Measurements from ENCODE around the gene ELMO1.

ELMO1 gene

DNA sequence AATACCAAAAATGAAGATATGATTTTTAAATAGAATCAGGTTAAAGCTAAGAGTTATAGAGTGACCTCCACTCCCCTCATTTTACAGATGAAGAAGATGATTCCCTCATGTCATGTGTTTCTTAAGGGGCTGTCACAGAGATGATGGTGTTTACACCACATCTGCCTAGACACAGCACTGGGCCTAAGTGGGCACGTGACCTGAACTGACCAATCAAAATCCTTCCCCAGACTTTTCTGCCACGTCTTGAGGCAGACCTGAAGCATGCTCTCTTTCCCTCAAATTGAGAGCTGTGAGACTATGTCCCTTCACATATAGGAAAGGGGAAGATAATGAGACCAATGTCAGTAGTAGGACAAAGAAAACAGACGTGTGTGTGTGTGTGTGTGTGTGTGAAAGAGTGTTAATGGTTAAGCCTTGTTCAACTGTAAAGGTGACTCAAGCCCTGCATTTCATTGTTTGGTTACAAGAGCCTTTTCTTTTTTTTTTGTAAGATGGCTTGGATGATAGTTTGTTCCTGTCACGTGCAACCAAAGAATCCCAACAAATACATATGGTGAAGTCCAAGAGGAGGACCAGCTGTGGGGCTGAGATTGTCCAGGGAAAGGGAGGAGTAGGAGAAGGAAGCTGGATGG, 551.6 kb downstream of the ELMO1 start:
- H3K4me3 ChIP-seq (ENCODE audit: low read depth, low read length) = no peak overlapping the region
- no peaks in the 10 kb centered on the region for H3K4me1 ChIP-seq (ENCODE audit: control insufficient read depth, insufficient read depth, low read length)
- no peak overlapping the region for H3K9ac ChIP-seq (ENCODE audit: low read depth, low read length)

DNA sequence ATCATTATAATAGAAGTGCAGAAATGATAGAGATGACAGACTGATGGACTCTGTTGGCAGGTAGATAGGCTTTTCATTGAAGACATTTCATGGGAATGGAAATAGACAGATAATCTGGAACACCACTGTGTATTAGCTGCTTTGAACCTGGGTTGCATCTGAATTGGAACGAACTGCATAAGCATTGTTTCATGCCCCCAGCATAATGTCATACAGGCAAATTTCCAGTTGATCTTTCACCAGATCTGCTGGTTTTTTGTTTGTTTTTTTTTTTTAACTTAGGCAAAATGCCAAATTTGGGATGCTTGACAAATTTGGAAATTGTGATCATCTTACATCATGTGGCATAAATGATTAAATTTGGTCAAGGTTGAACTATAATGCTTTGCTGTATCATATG, 552.2 kb downstream of the ELMO1 start:
- Histone ChIP-seq H3K9me3 (ENCODE audit: control insufficient read depth, insufficient read depth, low read length) (no peaks in the 10 kb centered on the region), H3K27ac (ENCODE audit: low read depth, low read length) (no peak overlapping the region), H3K36me3 (ENCODE audit: control insufficient read depth, insufficient read depth, low read length) (no peaks in the 10 kb centered on the region), H3K27me3 (ENCODE audit: control insufficient read depth, insufficient read depth, low read length) (no peaks in the 10 kb centered on the region), H3K4me3 (ENCODE audit: low read depth, low read length) (no peak overlapping the region), H3K4me1 (ENCODE audit: control insufficient read depth, insufficient read depth, low read length) (no peaks in the 10 kb centered on the region), H3K9ac (ENCODE audit: low read depth, low read length) (no peak overlapping the region)

More for the DNA sequence above, 551.6 kb downstream of the ELMO1 start:
- Histone ChIP-seq H3K27ac (ENCODE audit: low read depth, low read length) (no peak overlapping the region), H3K36me3 (ENCODE audit: control insufficient read depth, insufficient read depth, low read length) (no peaks in the 10 kb centered on the region), H3K27me3 (ENCODE audit: control insufficient read depth, insufficient read depth, low read length) (no peaks in the 10 kb centered on the region), H3K9me3 (ENCODE audit: control insufficient read depth, insufficient read depth, low read length) (no peaks in the 10 kb centered on the region)

DNA sequence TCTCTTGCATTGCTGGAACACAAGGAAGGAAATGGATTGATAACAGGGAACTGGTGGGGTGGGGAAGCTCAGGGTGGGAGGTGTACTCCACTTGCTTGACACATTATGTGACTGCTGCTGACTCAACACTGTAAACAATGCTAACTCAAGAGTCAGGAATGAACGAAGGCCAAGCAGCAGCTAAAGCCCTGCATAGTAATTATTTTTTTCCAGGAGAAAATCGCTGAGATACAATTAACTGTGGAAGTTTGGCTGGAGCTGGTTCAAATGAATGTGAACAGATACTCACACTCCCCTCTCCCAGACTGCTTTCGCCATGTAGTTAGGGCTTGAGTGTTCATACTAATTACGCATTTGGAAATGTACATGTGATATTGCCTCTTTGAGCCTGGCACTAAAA, 553.5 kb downstream of the ELMO1 start:
- Histone ChIP-seq H3K36me3 (ENCODE audit: control insufficient read depth, insufficient read depth, low read length) (no peaks in the 10 kb centered on the region), H3K27me3 (ENCODE audit: control insufficient read depth, insufficient read depth, low read length) (no peaks in the 10 kb centered on the region), H3K4me3 (ENCODE audit: low read depth, low read length) (no peak overlapping the region), H3K4me1 (ENCODE audit: control insufficient read depth, insufficient read depth, low read length) (no peaks in the 10 kb centered on the region), H3K9me3 (ENCODE audit: control insufficient read depth, insufficient read depth, low read length) (no peaks in the 10 kb centered on the region), H3K9ac (ENCODE audit: low read depth, low read length) (no peak overlapping the region), H3K27ac (ENCODE audit: low read depth, low read length) (no peak overlapping the region)

- Histone ChIP-seq H3K4me3 (ENCODE audit: low read depth, low read length) (no peak overlapping the region), H3K9me3 (ENCODE audit: control insufficient read depth, insufficient read depth, low read length) (no peaks in the 10 kb centered on the region), H3K9ac (ENCODE audit: low read depth, low read length) (no peak overlapping the region), H3K27me3 (ENCODE audit: control insufficient read depth, insufficient read depth, low read length) (no peaks in the 10 kb centered on the region), H3K36me3 (ENCODE audit: control insufficient read depth, insufficient read depth, low read length) (no peaks in the 10 kb centered on the region), H3K27ac (ENCODE audit: low read depth, low read length) (no peak overlapping the region), H3K4me1 (ENCODE audit: control insufficient read depth, insufficient read depth, low read length) (no peaks in the 10 kb centered on the region)
These were observed 554.5 kb downstream of the ELMO1 start for GRCh38 chr7:36894190-36894589.

GRCh38 chr7:36889182-36889581, 559.5 kb downstream of the ELMO1 start:
- no peaks in the 10 kb centered on the region for H3K27me3 ChIP-seq (ENCODE audit: control insufficient read depth, insufficient read depth, low read length)
- no peaks in the 10 kb centered on the region for H3K36me3 ChIP-seq (ENCODE audit: control insufficient read depth, insufficient read depth, low read length)
- no peaks in the 10 kb centered on the region for H3K4me1 ChIP-seq (ENCODE audit: control insufficient read depth, insufficient read depth, low read length)
- no peak overlapping the region for H3K9ac ChIP-seq (ENCODE audit: low read depth, low read length)
- no peak overlapping the region for H3K27ac ChIP-seq (ENCODE audit: low read depth, low read length)
- no peaks in the 10 kb centered on the region for H3K9me3 ChIP-seq (ENCODE audit: control insufficient read depth, insufficient read depth, low read length)
- H3K4me3 ChIP-seq (ENCODE audit: low read depth, low read length) = no peak overlapping the region

DNA sequence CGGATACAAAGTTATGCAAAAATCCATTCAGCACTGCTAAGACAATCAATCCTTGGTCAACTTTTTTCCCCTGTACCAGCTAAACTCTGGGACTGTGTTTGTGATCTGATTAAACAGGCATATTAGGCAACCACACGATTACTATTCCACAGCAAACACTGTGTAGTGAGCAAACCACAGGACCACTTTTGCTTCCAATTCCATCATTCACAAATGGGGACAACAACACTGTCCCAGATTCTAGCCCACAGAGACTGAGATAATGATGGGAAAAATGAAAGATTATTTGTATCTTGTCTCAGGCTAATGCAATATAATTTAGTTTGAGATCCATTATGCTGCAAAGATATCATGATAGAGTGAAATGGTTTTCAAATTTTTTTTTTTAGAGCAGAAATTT, 560.7 kb downstream of the ELMO1 start:
- H3K4me1 ChIP-seq (ENCODE audit: control insufficient read depth, insufficient read depth, low read length) = no peaks in the 10 kb centered on the region
- no peak overlapping the region for H3K9ac ChIP-seq (ENCODE audit: low read depth, low read length)
- no peaks in the 10 kb centered on the region for H3K9me3 ChIP-seq (ENCODE audit: control insufficient read depth, insufficient read depth, low read length)
- no peaks in the 10 kb centered on the region for H3K27me3 ChIP-seq (ENCODE audit: control insufficient read depth, insufficient read depth, low read length)
- no peaks in the 10 kb centered on the region for H3K36me3 ChIP-seq (ENCODE audit: control insufficient read depth, insufficient read depth, low read length)
- no peak overlapping the region for H3K27ac ChIP-seq (ENCODE audit: low read depth, low read length)
- H3K4me3 ChIP-seq (ENCODE audit: low read depth, low read length) = no peak overlapping the region

- no peak overlapping the region for H3K9ac ChIP-seq (ENCODE audit: low read depth, low read length)
- H3K27ac ChIP-seq (ENCODE audit: low read depth, low read length) = no peak overlapping the region
- H3K4me3 ChIP-seq (ENCODE audit: low read depth, low read length) = no peak overlapping the region
- H3K9me3 ChIP-seq (ENCODE audit: control insufficient read depth, insufficient read depth, low read length) = no peaks in the 10 kb centered on the region
- H3K36me3 ChIP-seq (ENCODE audit: control insufficient read depth, insufficient read depth, low read length) = no peaks in the 10 kb centered on the region
- H3K27me3 ChIP-seq (ENCODE audit: control insufficient read depth, insufficient read depth, low read length) = no peaks in the 10 kb centered on the region
- no peaks in the 10 kb centered on the region for H3K4me1 ChIP-seq (ENCODE audit: control insufficient read depth, insufficient read depth, low read length)
These were observed 561.4 kb downstream of the ELMO1 start for GRCh38 chr7:36887233-36887632.

DNA sequence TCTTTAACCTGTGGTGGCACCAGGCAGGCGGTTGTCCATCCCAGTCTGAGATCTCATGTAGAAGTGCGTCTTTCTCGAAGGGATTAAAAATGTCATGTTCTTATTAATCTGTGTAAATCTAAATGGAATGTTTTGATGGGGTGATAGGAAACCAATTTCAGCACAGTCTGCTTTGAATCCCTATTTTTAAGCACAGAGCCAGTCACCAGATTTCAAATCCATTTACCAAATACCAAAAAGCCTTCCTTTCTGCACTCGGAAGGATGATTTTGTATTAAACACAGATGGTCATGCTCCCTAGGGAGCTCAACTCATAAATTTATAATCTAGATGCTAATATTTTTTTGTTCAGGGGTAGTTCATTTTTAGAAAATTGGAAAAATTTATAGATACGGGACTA, 563.8 kb downstream of the ELMO1 start:
- Histone ChIP-seq H3K27ac (ENCODE audit: low read depth, low read length) (no peak overlapping the region), H3K9ac (ENCODE audit: low read depth, low read length) (no peak overlapping the region), H3K9me3 (ENCODE audit: control insufficient read depth, insufficient read depth, low read length) (no peaks in the 10 kb centered on the region), H3K36me3 (ENCODE audit: control insufficient read depth, insufficient read depth, low read length) (no peaks in the 10 kb centered on the region), H3K4me1 (ENCODE audit: control insufficient read depth, insufficient read depth, low read length) (no peaks in the 10 kb centered on the region), H3K27me3 (ENCODE audit: control insufficient read depth, insufficient read depth, low read length) (no peaks in the 10 kb centered on the region), H3K4me3 (ENCODE audit: low read depth, low read length) (no peak overlapping the region)

GRCh38 chr7:36884351-36884750, 564.3 kb downstream of the ELMO1 start:
- H3K9me3 ChIP-seq (ENCODE audit: control insufficient read depth, insufficient read depth, low read length) = no peaks in the 10 kb centered on the region
- no peaks in the 10 kb centered on the region for H3K36me3 ChIP-seq (ENCODE audit: control insufficient read depth, insufficient read depth, low read length)
- H3K27ac ChIP-seq (ENCODE audit: low read depth, low read length) = no peak overlapping the region
- H3K4me1 ChIP-seq (ENCODE audit: control insufficient read depth, insufficient read depth, low read length) = no peaks in the 10 kb centered on the region
- no peak overlapping the region for H3K4me3 ChIP-seq (ENCODE audit: low read depth, low read length)
- H3K27me3 ChIP-seq (ENCODE audit: control insufficient read depth, insufficient read depth, low read length) = no peaks in the 10 kb centered on the region
- no peak overlapping the region for H3K9ac ChIP-seq (ENCODE audit: low read depth, low read length)

- no peaks in the 10 kb centered on the region for H3K9me3 ChIP-seq (ENCODE audit: control insufficient read depth, insufficient read depth, low read length)
- no peaks in the 10 kb centered on the region for H3K36me3 ChIP-seq (ENCODE audit: control insufficient read depth, insufficient read depth, low read length)
These were observed 567.3 kb downstream of the ELMO1 start for GRCh38 chr7:36881233-36881874.

DNA sequence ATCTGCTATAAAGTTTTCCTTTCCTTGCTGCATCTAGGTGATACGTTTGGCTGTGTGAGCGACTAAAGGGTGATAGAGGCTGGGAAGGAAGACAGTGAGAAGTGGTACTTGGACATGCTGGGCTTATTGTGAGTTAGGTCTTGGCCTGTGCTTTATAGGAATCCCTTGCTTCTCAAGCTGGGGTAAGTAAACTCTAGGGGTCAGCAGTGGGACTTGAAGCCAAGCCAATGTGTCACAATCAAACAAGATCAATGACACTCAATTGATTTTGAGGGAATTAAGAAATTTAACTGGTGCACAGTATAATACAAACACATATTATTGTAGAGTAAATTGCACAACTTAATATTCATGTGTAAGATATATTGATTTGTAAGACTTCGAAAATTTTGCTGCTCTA, 568.6 kb downstream of the ELMO1 start:
- H3K27me3 ChIP-seq (ENCODE audit: control insufficient read depth, insufficient read depth, low read length) = no peaks in the 10 kb centered on the region
- no peaks in the 10 kb centered on the region for H3K9me3 ChIP-seq (ENCODE audit: control insufficient read depth, insufficient read depth, low read length)
- H3K4me3 ChIP-seq (ENCODE audit: low read depth, low read length) = no peak overlapping the region
- no peak overlapping the region for H3K27ac ChIP-seq (ENCODE audit: low read depth, low read length)
- peaks cover 10% of the 10 kb centered on the region for H3K4me1 ChIP-seq (ENCODE audit: control insufficient read depth, insufficient read depth, low read length)
- H3K36me3 ChIP-seq (ENCODE audit: control insufficient read depth, insufficient read depth, low read length) = no peaks in the 10 kb centered on the region
- H3K9ac ChIP-seq (ENCODE audit: low read depth, low read length) = no peak overlapping the region

More at GRCh38 chr7:36881233-36881874, 567.3 kb downstream of the ELMO1 start:
- no peaks in the 10 kb centered on the region for H3K27me3 ChIP-seq (ENCODE audit: control insufficient read depth, insufficient read depth, low read length)
- no peaks in the 10 kb centered on the region for H3K4me1 ChIP-seq (ENCODE audit: control insufficient read depth, insufficient read depth, low read length)
- H3K27ac ChIP-seq (ENCODE audit: low read depth, low read length) = no peak overlapping the region
- H3K9ac ChIP-seq (ENCODE audit: low read depth, low read length) = no peak overlapping the region
- H3K4me3 ChIP-seq (ENCODE audit: low read depth, low read length) = no peak overlapping the region

All from HUES48 (cell line).